Measurements from ENCODE around the gene TM7SF2. TPM values are rescaled to one million over a fixed set of nuclear protein-coding genes. Genes with fewer than 3 reads are reported as not detected.

Gene TM7SF2
- total RNA-seq, 4 donors from 2014 or later, result 118 to 374 (median 160) TPM

- 76 to 85% methylated on average over 9 to 15 of the region's 15 CpGs for WGBS, 2 donors
- intact Hi-C loops (cut with DNase I; ENCODE audit: low total_unique reads), result no loop called here
- no peak for TF ChIP-seq CTCF (IDR thresholded peaks at IDR 0.05)
- TF ChIP-seq POLR2A (IDR thresholded peaks at IDR 0.05), result no peak
These were observed 16.8 kb downstream of the TM7SF2 start for GRCh38 chr11:65128182-65129145.

DNA sequence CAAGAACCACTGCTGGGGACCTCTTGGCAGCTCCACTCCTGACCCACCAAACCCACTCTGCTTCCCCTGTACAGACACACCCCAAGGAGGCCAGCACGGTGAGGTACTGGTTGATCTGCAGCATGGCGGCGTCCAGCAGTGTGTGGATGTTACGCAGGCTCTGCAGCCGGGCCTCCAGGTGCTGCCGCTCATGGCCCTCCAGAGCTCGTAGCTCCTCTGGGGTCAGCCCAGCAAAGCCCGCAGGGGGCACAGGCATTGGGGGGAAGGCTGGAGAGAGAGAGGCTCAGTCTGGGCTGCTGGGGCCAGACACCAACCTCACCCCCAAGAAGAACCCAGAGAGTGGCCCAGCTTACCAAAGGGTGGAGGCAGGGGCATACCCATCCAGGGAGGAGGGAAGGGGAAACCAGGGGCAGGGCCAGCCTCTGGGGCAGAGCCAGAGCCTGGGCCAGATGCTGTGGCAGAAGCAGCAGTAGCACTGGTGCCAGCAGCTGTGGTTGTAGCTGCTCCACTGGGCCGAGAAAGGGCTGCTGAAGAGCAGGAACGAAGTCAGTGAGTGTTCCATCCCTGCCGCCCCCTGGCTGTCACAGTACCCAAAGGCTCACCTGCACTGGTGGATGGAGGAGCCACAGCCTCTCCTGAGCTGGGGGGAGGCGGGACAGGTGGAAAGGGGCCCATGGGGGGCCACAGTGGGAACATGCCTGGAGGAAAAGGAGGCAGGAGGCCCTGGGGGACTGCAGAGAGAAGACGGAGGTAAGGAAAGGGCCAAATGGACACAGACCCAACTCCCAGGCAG lies 18.2 kb downstream of the TM7SF2 start:
- DNase-seq (ENCODE audit: low spot score in 2 of 2), result no peak
- intact Hi-C loops (cut with DNase I; ENCODE audit: low total_unique reads), result no loop called here
- TF ChIP-seq CTCF (IDR thresholded peaks at IDR 0.05) (no peak), POLR2A (IDR thresholded peaks at IDR 0.05) (no peak)
- H3K4me3 ChIP-seq (ENCODE audit: low read depth, poor library complexity, severe bottlenecking), result no peak overlapping the region
- 80 to 85% methylated on average over 6 to 13 of the region's 13 CpGs for WGBS, 2 donors

More at GRCh38 chr11:65128182-65129145, 16.8 kb downstream of the TM7SF2 start:
- DNase-seq (ENCODE audit: low spot score in 2 of 2), result no peak
- H3K4me3 ChIP-seq (ENCODE audit: low read depth, poor library complexity, severe bottlenecking), result no peak overlapping the region

DNA sequence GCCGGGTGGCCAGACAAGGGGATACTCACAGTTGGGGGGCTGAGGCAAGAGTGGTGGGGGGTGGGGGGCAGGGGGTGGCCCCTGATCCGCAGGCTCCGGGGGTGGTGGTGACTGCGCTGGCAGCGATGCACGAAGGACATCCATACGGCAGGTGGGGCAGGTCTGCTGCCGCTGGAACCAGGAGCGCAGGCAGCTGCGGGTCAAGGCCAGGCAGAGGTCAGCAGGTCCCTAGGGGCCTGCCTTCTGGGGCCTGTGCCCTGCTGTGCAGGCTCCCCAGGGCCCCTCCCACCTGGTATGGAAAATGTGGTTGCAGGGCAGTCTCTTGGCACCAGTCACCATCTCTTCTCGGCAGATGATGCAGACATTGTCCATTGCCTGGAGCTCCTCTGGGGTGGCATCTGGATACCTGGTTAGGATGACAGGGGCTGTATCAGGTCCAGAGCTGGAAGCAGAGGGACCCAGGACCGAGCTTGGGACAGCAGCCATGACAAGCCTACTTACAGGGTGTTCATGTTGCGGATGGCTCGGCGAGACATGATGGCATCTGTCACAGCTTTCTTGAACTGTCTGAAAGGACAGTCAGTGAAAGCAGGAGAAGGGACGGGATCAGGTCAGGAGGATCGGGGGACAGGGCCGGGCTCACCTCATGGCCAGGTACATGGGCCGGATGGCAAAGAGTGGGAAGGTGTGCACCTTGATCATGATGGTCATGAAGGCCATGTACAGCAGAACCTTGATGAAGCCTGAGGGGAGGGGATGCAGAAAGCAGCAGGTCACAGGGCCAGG lies 19.2 kb downstream of the TM7SF2 start:
- intact Hi-C loops (cut with DNase I; ENCODE audit: low total_unique reads), result no loop called here
- no peak for DNase-seq (ENCODE audit: low spot score in 2 of 2)
- WGBS, 2 donors, result 86 to 92% methylated on average over 19 of the region's 19 CpGs
- H3K4me3 ChIP-seq (ENCODE audit: low read depth, poor library complexity, severe bottlenecking), result no peak overlapping the region
- no peak for TF ChIP-seq POLR2A (IDR thresholded peaks at IDR 0.05)
- no peak for TF ChIP-seq CTCF (IDR thresholded peaks at IDR 0.05)

- intact Hi-C loops (cut with DNase I; ENCODE audit: low total_unique reads), result no loop called here
- no peak for TF ChIP-seq POLR2A (IDR thresholded peaks at IDR 0.05)
- H3K4me3 ChIP-seq (ENCODE audit: low read depth, poor library complexity, severe bottlenecking), result no peak overlapping the region
- DNase-seq (ENCODE audit: low spot score in 2 of 2), result no peak
- WGBS, 2 donors, result 85% methylated on average over 3 of the region's 3 CpGs
These were observed 19.7 kb downstream of the TM7SF2 start for GRCh38 chr11:65131417-65131776.

GRCh38 chr11:65131895-65132237 lies 20.2 kb downstream of the TM7SF2 start:
- no peak for TF ChIP-seq CTCF (IDR thresholded peaks at IDR 0.05)
- TF ChIP-seq POLR2A (IDR thresholded peaks at IDR 0.05), result no peak
- no peak for DNase-seq (ENCODE audit: low spot score in 2 of 2)
- no peak overlapping the region for H3K4me3 ChIP-seq (ENCODE audit: low read depth, poor library complexity, severe bottlenecking)
- intact Hi-C loops (cut with DNase I; ENCODE audit: low total_unique reads), result no loop called here
- 85 to 87% methylated on average over 6 of the region's 6 CpGs for WGBS, 2 donors
